ENCODE results near the gene FEZF1. TPM values are rescaled to one million over a fixed set of nuclear protein-coding genes. Genes with fewer than 3 reads are reported as not detected.

FEZF1 gene
- total and polyA plus RNA-seq, 2 of the 13 experiments (the other 11 are each of a cell fraction or from before 2014, with no cell fraction given), result not detected

- TF ChIP-seq ZFY (CRISPR knock-in tag; IDR thresholded peaks at IDR 0.05) (no peak), BRD4 (CRISPR knock-in tag; IDR thresholded peaks at IDR 0.05) (no peak)
These were observed 5.9 kb downstream of the FEZF1 start (continued) for GRCh38 chr7:122298618-122299017.

GRCh38 chr7:122298131-122298530 is 6.4 kb downstream of the FEZF1 start:
- Histone ChIP-seq H3K36me3 (replicated peaks in 1 of 2; ENCODE audit: control insufficient read depth in 1 of 2, insufficient read depth in 2 of 2, low read length in 2 of 2) (no peaks in the 10 kb centered on the region), H2AFZ (ENCODE audit: low read length) (no peak overlapping the region), H3K4me2 (ENCODE audit: low read depth, low read length) (no peak overlapping the region), H4K20me1 (ENCODE audit: insufficient read depth, low read length) (no peaks in the 10 kb centered on the region), H3K27ac (ENCODE audit: extremely low read length, insufficient read depth, low read length) (no peak overlapping the region), H3K27me3 (ENCODE audit: control insufficient read depth in 1 of 2, insufficient read depth in 2 of 2, low read length in 2 of 2) (peaks cover 7 to 44% of the 10 kb centered on the region in 2 experiments), H3K79me2 (ENCODE audit: insufficient read depth, low read length) (no peaks in the 10 kb centered on the region), H3K9me3 (ENCODE audit: low read length) (no peaks in the 10 kb centered on the region), H3K9ac (ENCODE audit: insufficient read depth, low read depth, low read length) (no peak overlapping the region), H3K4me3 (replicated peaks in 1 of 3; ENCODE audit: insufficient read depth in 1 of 3, low read depth in 2 of 3, low read length in 3 of 3) (no peak overlapping the region), H3K4me1 (ENCODE audit: insufficient read depth, low read length) (no peaks in the 10 kb centered on the region)
- POLR2A ChIA-PET, result no interaction called here
- CTCF ChIA-PET (ENCODE audit: low intra/inter-chr PET ratio, low total read pairs), result no interaction called here
- in situ Hi-C loops (cut with HindIII; ENCODE audit: extremely low pct_ligation_motif_present, low pct_unique_long_range_greater_than_20kb) (no loop called here), intact Hi-C loops (cut with micrococcal nuclease; ENCODE audit: unreplicated experiment) (no loop called here)
- BruUV-seq (replicated peaks), result no TSS peak
- FAIRE-seq (no peak), ATAC-seq (no peak), DNase-seq (ENCODE audit: low spot score) (no peak)
- 7% methylated on average over 2 of the region's 2 CpGs for WGBS (ENCODE audit: low lambda C conversion rate)
- TF ChIP-seq ZNF775 (CRISPR knock-in tag; IDR thresholded peaks at IDR 0.05; ENCODE audit: borderline replicate concordance) (no peak), STAG1 (CRISPR knock-in tag; IDR thresholded peaks at IDR 0.05) (0 out of 2 replicates have a peak, but pooled peaks have one; percentile 17)

GRCh38 chr7:122291189-122291588 is 13.4 kb downstream of the FEZF1 start:
- no peak for FAIRE-seq
- Histone ChIP-seq H3K36me3 (replicated peaks in 1 of 2; ENCODE audit: control insufficient read depth in 1 of 2, insufficient read depth in 2 of 2, low read length in 2 of 2) (no peaks in the 10 kb centered on the region), H3K79me2 (ENCODE audit: insufficient read depth, low read length) (no peaks in the 10 kb centered on the region), H3K4me3 (replicated peaks in 1 of 3; ENCODE audit: insufficient read depth in 1 of 3, low read depth in 2 of 3, low read length in 3 of 3) (no peak overlapping the region), H3K4me2 (ENCODE audit: low read depth, low read length) (no peak overlapping the region), H3K27ac (ENCODE audit: extremely low read length, insufficient read depth, low read length) (no peak overlapping the region), H3K9ac (ENCODE audit: insufficient read depth, low read depth, low read length) (no peak overlapping the region), H3K27me3 (ENCODE audit: control insufficient read depth in 1 of 2, insufficient read depth in 2 of 2, low read length in 2 of 2) (no peaks in the 10 kb centered on the region), H4K20me1 (ENCODE audit: insufficient read depth, low read length) (no peaks in the 10 kb centered on the region), H2AFZ (ENCODE audit: low read length) (no peak overlapping the region), H3K9me3 (ENCODE audit: low read length) (no peaks in the 10 kb centered on the region), H3K4me1 (ENCODE audit: insufficient read depth, low read length) (no peaks in the 10 kb centered on the region)
- in situ Hi-C loops (cut with HindIII; ENCODE audit: extremely low pct_ligation_motif_present, low pct_unique_long_range_greater_than_20kb) (no loop called here), intact Hi-C loops (cut with micrococcal nuclease; ENCODE audit: unreplicated experiment) (loop anchor here (5.0 kb wide), 1 partner anchor 861 kb away; no protein-coding TSS in a partner anchor)
- ATAC-seq, result no peak
- POLR2A ChIA-PET, result no interaction called here
- WGBS (ENCODE audit: low lambda C conversion rate), result 0% methylated on average over 2 of the region's 2 CpGs
- CTCF ChIA-PET (ENCODE audit: low intra/inter-chr PET ratio, low total read pairs), result no interaction called here
- BruUV-seq (replicated peaks), result no TSS peak
- DNase-seq (ENCODE audit: low spot score), result no peak
- TF ChIP-seq ZNF24 (IDR thresholded peaks at IDR 0.05), result no peak
- no peak for TF ChIP-seq KMT2B (CRISPR knock-in tag; IDR thresholded peaks at IDR 0.05)
- no peak for TF ChIP-seq HMGA1 (CRISPR knock-in tag; conservative IDR thresholded peaks at IDR 0.05)
- no peak for TF ChIP-seq CENPX (CRISPR knock-in tag; IDR thresholded peaks at IDR 0.05)
- no peak for TF ChIP-seq ZNF142 (CRISPR knock-in tag; IDR thresholded peaks at IDR 0.05)
- TF ChIP-seq MYPOP (CRISPR knock-in tag; IDR thresholded peaks at IDR 0.05), result no peak
- no peak for TF ChIP-seq FLYWCH1 (CRISPR knock-in tag; IDR thresholded peaks at IDR 0.05)

All from HepG2 (cell line).